HG03060 (cell line): ENCODE measurements around the gene FER.
"Not testable (repeated sequence)": the region's sequence is repeated elsewhere in the genome, so short reads cannot be mapped to it uniquely, and the experiment has no call there.

Experiments
- ATAC-seq: cut with Tn5 transposase; IDR thresholded peaks from one replicate; pipeline ENCODE4 v1.9.1; 2021; ENCODE audit warnings: low read depth, moderate number of reproducible peaks; ENCODE audit not compliant: unreplicated experiment

The FER gene

DNA sequence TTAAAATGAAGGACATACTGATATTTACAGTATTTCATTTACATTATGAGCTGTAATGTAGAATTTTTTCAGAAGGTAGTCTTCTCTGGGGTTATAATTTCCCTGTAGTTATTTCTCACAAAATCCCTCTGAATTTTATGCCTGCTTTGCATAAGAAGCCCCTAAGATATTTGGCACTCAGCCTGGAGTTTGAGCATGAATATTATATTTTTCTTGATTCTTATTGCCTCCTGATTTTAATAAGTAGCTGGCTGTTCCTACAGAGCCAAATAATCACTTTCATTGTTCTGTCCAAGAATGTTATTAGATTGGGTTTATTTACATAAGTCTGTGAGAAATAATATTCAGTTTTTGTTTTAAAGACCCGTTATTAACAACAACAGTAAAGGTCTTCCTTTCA, 195.0 kb downstream of the FER start:
- no peak for ATAC-seq

DNA sequence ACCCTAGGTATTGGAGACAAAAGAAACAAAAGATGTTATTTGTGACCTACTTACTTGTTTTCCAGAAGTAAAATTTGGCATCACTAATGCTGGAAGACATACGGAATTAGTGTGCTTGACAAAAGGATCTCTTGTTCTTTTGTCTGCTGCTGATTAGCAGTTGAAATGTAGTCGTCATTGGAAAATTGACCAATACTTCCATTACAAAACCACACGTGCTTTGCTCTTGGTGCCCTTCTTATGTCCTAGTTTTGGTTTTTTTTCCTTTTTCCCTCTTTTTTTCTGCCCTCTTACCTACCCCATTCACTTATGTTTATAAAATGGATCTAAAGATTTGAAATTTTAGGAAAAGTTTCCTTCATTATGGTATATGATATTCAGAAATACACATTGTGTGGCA, 197.4 kb downstream of the FER start:
- no peak for ATAC-seq

GRCh38 chr5:108946008-108946407, 198.3 kb downstream of the FER start:
- ATAC-seq = no peak

- ATAC-seq = no peak
Observed at GRCh38 chr5:108947164-108947563, 199.5 kb downstream of the FER start.

- ATAC-seq = no peak
Observed at GRCh38 chr5:108950276-108950675, 202.6 kb downstream of the FER start.

DNA sequence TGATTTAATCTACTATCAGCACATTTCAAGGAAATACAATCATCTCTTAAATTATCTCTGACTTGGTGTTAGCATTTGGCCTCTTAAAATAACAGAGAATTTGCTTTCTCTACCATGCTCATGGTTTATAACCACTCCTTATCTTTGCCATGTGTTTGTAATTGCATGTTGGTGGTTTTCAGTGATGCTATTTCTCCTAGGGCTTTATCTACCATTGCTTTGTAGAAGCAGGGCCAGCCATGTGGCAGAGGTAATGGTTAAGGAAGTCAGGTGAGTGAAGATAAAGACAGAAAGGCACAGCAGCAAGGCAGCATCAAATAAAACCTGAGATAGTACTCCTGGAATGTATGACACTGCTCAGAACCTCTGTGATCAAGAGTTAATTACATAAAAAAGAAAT, 206.2 kb downstream of the FER start:
- ATAC-seq = no peak

GRCh38 chr5:108957333-108957732, 209.6 kb downstream of the FER start:
- ATAC-seq = no peak

- ATAC-seq = no peak
Observed at GRCh38 chr5:108966910-108967309, 219.2 kb downstream of the FER start.

DNA sequence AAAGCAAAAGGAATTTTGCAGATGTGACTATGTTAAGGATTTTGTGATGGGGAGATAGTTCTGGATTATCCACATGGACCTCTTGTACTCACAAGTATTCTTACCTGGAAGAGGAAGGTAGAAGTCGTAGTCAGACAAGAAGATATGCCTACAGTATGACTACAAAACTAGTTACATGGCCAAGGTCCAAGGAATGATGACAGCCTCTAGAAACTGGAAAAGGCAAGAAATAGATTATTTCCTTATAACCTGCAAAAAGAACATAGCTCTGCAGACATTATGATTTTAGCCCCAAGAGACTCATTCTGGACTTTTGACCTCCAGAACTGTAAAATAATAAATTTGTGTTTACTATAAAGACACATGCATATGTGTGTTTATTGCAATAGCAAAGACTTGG, 226.9 kb downstream of the FER start:
- ATAC-seq = no peak

GRCh38 chr5:108975697-108976096, 228.0 kb downstream of the FER start:
- ATAC-seq = no peak

GRCh38 chr5:108983461-108984092, 235.9 kb downstream of the FER start:
- no peak for ATAC-seq

GRCh38 chr5:108989761-108990392, 242.2 kb downstream of the FER start:
- ATAC-seq = no peak

DNA sequence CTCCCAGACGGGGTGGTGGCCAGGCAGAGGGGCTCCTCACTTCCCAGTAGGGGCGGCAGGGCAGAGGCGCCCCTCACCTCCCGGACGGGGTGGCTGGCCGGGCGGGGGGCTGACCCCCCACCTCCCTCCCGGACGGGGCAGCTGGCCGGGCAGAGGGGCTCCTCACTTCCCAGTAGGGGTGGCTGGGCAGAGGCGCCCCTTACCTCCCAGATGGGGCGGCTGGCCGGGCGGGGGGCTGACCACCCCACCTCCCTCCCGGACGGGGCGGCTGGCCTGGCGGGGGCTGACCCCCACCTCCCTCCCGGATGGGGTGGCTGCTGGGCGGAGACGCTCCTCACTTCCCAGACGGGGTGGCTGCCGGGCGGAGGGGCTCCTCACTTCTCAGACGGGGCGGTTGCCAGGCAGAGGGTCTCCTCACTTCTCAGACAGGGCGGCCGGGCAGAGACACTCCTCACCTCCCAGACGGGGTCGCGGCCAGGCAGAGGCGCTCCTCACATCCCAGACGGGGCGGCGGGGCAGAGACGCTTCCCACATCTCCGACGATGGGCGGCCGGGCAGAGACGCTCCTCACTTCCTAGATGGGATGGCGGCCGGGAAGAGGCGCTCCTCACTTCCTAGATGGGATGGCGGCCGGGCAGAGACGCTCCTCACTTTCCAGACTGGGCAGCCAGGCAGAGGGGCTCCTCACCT, 244.8 kb downstream of the FER start:
- ATAC-seq = not testable (repeated sequence)

- ATAC-seq = not testable (repeated sequence)
Observed at GRCh38 chr5:108993440-108993839, 245.7 kb downstream of the FER start.

GRCh38 chr5:108997720-108998119, 250.0 kb downstream of the FER start:
- ATAC-seq = no peak

DNA sequence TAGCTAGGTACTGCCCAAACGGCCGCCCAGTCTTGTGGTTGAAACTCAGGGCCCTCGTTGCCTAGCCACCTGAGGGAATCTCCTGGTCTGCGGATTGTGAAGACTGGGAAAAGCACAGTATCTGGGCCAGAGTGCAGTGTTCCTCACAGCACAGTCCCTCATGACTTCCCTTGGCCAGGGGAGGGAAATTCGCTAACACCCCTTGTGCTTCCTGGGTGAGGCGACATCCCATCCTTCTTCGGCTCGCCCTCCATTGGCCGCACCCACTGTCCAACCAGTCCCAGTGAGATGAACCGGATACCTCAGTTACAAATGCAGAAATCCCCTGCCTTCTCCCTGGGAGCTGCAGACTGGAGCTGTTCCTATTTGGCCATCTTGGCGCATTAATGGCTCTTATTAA, 250.5 kb downstream of the FER start:
- no peak for ATAC-seq

- no peak for ATAC-seq
Observed at GRCh38 chr5:109003928-109004327, 256.2 kb downstream of the FER start.

DNA sequence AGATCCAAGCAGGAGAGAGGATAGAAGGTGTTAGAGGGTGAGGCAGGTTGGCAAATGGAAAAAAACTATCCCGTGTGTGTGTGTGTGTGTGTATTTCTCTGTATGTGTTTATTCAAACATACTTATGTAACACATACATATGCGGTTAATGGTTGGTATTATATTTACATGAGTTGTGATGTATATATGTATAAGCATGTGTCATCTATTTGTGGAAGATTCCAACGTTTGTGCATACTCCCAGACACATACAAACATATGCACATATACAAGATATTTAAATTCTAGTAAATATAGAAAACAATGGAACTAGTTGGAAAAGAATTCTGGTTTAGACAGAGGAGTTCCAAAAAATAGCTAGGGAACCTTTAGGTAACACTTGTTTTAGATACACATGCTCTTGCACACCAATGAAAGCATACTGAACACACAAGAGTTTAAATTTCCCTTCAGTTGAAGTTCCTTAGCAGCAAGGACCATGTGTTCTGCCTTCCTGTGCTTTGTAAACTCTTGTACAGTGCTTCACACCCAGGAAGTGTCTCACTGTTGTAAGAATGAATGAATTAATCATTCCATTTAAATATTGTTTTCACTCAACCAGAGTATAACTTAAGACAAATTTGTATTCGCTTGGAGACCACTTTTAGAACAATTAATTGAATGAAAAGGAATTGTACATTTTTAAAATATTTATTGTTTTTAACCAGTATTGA, 257.8 kb downstream of the FER start:
- ATAC-seq = no peak

DNA sequence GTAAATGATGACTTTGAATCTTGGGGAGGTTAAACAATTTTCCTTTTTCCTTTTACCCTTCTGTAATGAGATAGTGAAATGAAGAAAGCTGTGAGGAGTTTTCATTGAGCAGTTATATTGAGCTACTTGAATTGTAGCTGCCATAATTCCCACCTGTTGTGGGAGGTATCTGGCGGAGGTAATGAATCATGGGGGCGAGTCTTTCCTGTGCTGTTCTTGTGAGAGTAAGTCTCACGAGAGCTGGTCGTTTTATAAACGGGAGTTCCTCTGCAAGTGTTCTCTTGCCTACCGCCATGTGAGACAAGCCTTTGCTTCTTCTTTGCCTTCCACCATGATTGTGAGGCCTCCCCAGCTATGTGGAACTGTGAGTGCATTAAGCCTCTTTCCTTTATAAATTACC, 258.4 kb downstream of the FER start:
- ATAC-seq = no peak

GRCh38 chr5:109016300-109016699, 268.6 kb downstream of the FER start:
- no peak for ATAC-seq

DNA sequence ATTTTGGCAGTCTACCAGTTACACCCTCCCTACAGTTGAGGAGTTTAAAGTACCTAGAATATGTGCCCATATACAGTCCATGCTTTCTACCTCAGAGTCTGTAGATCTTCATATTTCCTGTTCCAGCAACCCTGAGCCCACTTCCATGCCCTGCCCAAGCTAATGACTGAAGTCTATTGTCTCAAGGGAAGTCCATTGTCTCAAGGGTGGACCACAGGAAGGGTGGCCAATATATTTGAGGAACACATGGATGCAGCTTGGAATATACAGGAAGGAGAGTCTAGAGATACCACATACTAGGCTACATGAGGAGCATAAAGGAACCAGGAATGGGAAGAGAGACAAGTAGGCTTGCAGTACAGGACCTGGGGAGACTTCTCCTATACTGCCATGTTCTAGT, 274.4 kb downstream of the FER start:
- no peak for ATAC-seq
